Activated naive CD4-positive, alpha-beta T cell treated with Interleukin-2 at 50 U/mL for 16 hours (primary cell): Measurements from ENCODE around the gene SYMPK.
"Not testable (repeated sequence)": the region's sequence is repeated elsewhere in the genome, so short reads cannot be mapped to it uniquely, and the experiment has no call there.

Source experiments
- DNase-seq: peaks from one replicate; pipeline ENCODE4 v3.0.0-alpha.2; 2020

The SYMPK gene

GRCh38 chr19:45862564-45863334, at the start of gene SYMPK:
TSS of gene SYMPK (minus strand) at chr19:45863147. CDS start at chr19:45854495, 8,652 bp downstream.
- DNase-seq: peak; percentile 99

GRCh38 chr19:45911291-45911690, 48.3 kb upstream of the SYMPK start:
- no peak for DNase-seq

- no peak for DNase-seq
Observed at GRCh38 chr19:45908956-45909355, 46.0 kb upstream of the SYMPK start.

GRCh38 chr19:45906221-45906620, 43.3 kb upstream of the SYMPK start:
- DNase-seq: no peak

GRCh38 chr19:45905011-45905410, 42.1 kb upstream of the SYMPK start:
- no peak for DNase-seq

- peak; percentile 99 for DNase-seq
Observed at GRCh38 chr19:45902651-45903625, 40.0 kb upstream of the SYMPK start.

GRCh38 chr19:45901912-45902650, 39.1 kb upstream of the SYMPK start, which contains the start of gene MYPOP:
TSS of gene MYPOP (minus strand) at chr19:45902613. CDS start at chr19:45901773, 840 bp downstream.
- DNase-seq: no peak

GRCh38 chr19:45901432-45901911, 38.5 kb upstream of the SYMPK start:
- peak; percentile 27 for DNase-seq

GRCh38 chr19:45900738-45901431, 37.9 kb upstream of the SYMPK start:
- DNase-seq: no peak

GRCh38 chr19:45899919-45900589, 37.1 kb upstream of the SYMPK start:
- no peak for DNase-seq

GRCh38 chr19:45899253-45899652, 36.3 kb upstream of the SYMPK start:
- DNase-seq: no peak

GRCh38 chr19:45897261-45897812, 34.4 kb upstream of the SYMPK start:
- DNase-seq: no peak

GRCh38 chr19:45895983-45896599, 33.1 kb upstream of the SYMPK start:
- not testable (repeated sequence) for DNase-seq

GRCh38 chr19:45895519-45895972, 32.6 kb upstream of the SYMPK start:
- no peak for DNase-seq

GRCh38 chr19:45890877-45891276, 27.9 kb upstream of the SYMPK start:
- no peak for DNase-seq

- no peak for DNase-seq
Observed at GRCh38 chr19:45889210-45889885, 26.4 kb upstream of the SYMPK start.

GRCh38 chr19:45887200-45887710, 24.3 kb upstream of the SYMPK start:
- no peak for DNase-seq

GRCh38 chr19:45886427-45887199, 23.7 kb upstream of the SYMPK start:
- DNase-seq: peak; percentile 92
